A673 (cell line): ENCODE data around the gene SIGLEC9. TPM values are rescaled to one million over a fixed set of nuclear protein-coding genes. Genes with fewer than 3 reads are reported as not detected.

Source experiments
- BruUV-seq: library from RNA; stranded (reverse); fragments of 400-500 nt; replicated peaks from 2 replicates; lab custom pipeline; 2021; lab: Mats Ljungman, UMichigan
- CTCF ChIA-PET: fragments of 300-600 bp; sonication (Branson Sonifier 250); formaldehyde crosslinking; loops from one replicate; lab custom pipeline; 2022; ENCODE audit warnings: antibody characterized with exemption; lab: Charles Lee
- POLR2A ChIA-PET: fragments of 300-600 bp; sonication (Branson Sonifier 250); formaldehyde crosslinking; loops from one replicate; lab custom pipeline; 2022; ENCODE audit warnings: antibody characterized with exemption; ENCODE audit not compliant: low non-redundant PET; lab: Charles Lee
- DNase-seq: peaks from one replicate; pipeline ENCODE4 v3.0.0-alpha.2; 2015; ENCODE audit warnings: low spot score
- H3K27ac ChIP-seq: fragments of 200-600 bp; sonication (generic); 2 replicates; pipeline ENCODE4 v1.5.1; 2016; ENCODE audit warnings: mixed run types, low read depth, mild to moderate bottlenecking, mixed read lengths, antibody characterized with exemption, low read length; ENCODE audit not compliant: poor library complexity, severe bottlenecking
- H3K27me3 ChIP-seq: fragments of 200-600 bp; sonication (generic); replicated peaks from 2 replicates; pipeline ENCODE4 v1.6.1; 2017; ENCODE audit warnings: mixed run types, low read depth, mild to moderate bottlenecking, mixed read lengths, antibody characterized with exemption, low read length; ENCODE audit not compliant: insufficient read depth, poor library complexity
- H3K36me3 ChIP-seq: fragments of 200-600 bp; sonication (generic); 2 replicates; pipeline ENCODE4 v1.6.1; 2016; ENCODE audit warnings: mixed run types, mild to moderate bottlenecking, mixed read lengths, antibody characterized with exemption, low read length; ENCODE audit not compliant: insufficient read depth, poor library complexity, severe bottlenecking
- H3K4me1 ChIP-seq: fragments of 200-600 bp; sonication (generic); 2 replicates; pipeline ENCODE4 v1.6.1; 2017; ENCODE audit warnings: mixed run types, mild to moderate bottlenecking, mixed read lengths, antibody characterized with exemption, low read length; ENCODE audit not compliant: insufficient read depth, poor library complexity, severe bottlenecking
- H3K4me3 ChIP-seq: fragments of 200-600 bp; sonication (generic); 2 replicates; pipeline ENCODE4 v1.5.1; 2016; ENCODE audit warnings: low read depth, mixed run types, mild to moderate bottlenecking, mixed read lengths, low read length; ENCODE audit not compliant: poor library complexity, severe bottlenecking
- H3K9me3 ChIP-seq: fragments of 200-600 bp; sonication (generic); 2 replicates; pipeline ENCODE4 v1.6.1; 2016; ENCODE audit warnings: mixed run types, low read depth, mild to moderate bottlenecking, mixed read lengths, antibody characterized with exemption, low read length; ENCODE audit not compliant: poor library complexity, severe bottlenecking
- EZH2 ChIP-seq: fragments of 200-600 bp; sonication (generic); IDR thresholded peaks from 2 replicates; pipeline ENCODE4 v1.6.1; 2017; ENCODE audit warnings: borderline replicate concordance, low read depth, mild to moderate bottlenecking, mixed read lengths, antibody characterized with exemption, low read length; ENCODE audit not compliant: poor library complexity, severe bottlenecking
- intact Hi-C: fragments of 100-400 bp; cut with micrococcal nuclease; formaldehyde crosslinking; loops from one replicate; pipeline ENCODE4 v1.10.0; 2022; ENCODE audit not compliant: unreplicated experiment
- total RNA-seq: library from RNA; stranded (reverse); gene quantifications from 2 replicates; pipeline ENCODE4 v1.2.3, GENCODE V29; 2021
- TF ChIP-seq, protein P1 (sequence below): fragments of 300-800, 200-600 bp; sonication (generic); conservative IDR thresholded peaks from 2 replicates; pipeline ENCODE4 v1.5.1; 2017; ENCODE audit warnings: low read depth, mild to moderate bottlenecking, antibody characterized with exemption, low read length, moderate library complexity, mixed read lengths

The SIGLEC9 gene
- total RNA-seq, 1 experiment from 2014 or later, result not detected

DNA sequence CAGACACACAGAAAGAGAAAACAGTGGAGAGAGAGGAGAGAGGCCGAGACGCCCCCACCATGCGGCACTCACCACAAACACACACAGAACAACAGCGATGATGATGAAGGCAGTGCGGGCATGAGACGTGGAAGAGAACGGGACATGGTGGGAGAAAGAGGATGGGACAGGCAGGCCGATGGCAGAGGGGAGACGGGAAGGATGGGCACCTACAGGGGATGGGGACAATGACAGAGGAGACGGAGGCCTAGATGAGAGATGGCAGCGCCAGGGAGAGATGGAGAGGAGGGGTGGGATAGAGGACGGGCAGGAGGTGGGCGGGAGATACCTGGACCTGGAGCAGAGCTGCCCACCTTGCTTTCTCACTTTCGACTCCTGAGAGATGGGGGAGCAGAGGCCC lies 40.9 kb upstream of the SIGLEC9 start:
- Histone ChIP-seq H3K27me3 (peaks cover 16% of the 10 kb centered on the region), H3K27ac (no peak overlapping the region), H3K4me1 (no peaks in the 10 kb centered on the region), H3K36me3 (no peaks in the 10 kb centered on the region), H3K9me3 (no peaks in the 10 kb centered on the region), H3K4me3 (no peak overlapping the region)
- ChIA-PET POLR2A (no interaction called here), CTCF (no interaction called here)
- BruUV-seq, result no TSS peak
- TF ChIP-seq EZH2, result no peak
- TF ChIP-seq, protein P1, sequence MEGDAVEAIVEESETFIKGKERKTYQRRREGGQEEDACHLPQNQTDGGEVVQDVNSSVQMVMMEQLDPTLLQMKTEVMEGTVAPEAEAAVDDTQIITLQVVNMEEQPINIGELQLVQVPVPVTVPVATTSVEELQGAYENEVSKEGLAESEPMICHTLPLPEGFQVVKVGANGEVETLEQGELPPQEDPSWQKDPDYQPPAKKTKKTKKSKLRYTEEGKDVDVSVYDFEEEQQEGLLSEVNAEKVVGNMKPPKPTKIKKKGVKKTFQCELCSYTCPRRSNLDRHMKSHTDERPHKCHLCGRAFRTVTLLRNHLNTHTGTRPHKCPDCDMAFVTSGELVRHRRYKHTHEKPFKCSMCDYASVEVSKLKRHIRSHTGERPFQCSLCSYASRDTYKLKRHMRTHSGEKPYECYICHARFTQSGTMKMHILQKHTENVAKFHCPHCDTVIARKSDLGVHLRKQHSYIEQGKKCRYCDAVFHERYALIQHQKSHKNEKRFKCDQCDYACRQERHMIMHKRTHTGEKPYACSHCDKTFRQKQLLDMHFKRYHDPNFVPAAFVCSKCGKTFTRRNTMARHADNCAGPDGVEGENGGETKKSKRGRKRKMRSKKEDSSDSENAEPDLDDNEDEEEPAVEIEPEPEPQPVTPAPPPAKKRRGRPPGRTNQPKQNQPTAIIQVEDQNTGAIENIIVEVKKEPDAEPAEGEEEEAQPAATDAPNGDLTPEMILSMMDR, result no peak
- no peak for DNase-seq
- intact Hi-C loops, result no loop called here

DNA sequence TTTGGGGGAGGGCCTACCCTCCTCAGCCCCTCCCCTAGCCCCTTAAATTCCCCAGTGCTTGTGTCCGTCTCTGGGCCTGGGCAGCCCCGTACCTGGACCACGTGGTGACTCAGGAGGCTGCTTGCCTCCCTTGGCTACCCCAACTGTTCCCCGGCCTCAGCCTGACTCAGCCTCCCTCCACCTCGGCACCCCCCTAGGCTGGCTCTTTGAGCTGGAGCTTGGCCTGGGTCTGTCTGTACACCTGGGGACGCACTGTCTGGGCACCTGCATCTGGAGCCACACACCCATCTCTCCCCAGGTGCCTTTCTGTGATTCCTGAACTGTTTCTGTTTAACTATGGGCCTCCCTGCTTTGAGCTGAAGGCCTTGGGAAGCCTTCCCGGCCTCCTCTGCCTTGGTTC lies 40.2 kb upstream of the SIGLEC9 start:
- TF ChIP-seq, protein P1, result no peak
- TF ChIP-seq EZH2, result no peak
- Histone ChIP-seq H3K4me1 (no peaks in the 10 kb centered on the region), H3K4me3 (no peak overlapping the region), H3K27ac (no peak overlapping the region), H3K9me3 (no peaks in the 10 kb centered on the region), H3K27me3 (peaks cover 16% of the 10 kb centered on the region), H3K36me3 (no peaks in the 10 kb centered on the region)
- POLR2A ChIA-PET, result no interaction called here
- intact Hi-C loops, result no loop called here
- no TSS peak for BruUV-seq
- CTCF ChIA-PET, result no interaction called here
- DNase-seq, result no peak

DNA sequence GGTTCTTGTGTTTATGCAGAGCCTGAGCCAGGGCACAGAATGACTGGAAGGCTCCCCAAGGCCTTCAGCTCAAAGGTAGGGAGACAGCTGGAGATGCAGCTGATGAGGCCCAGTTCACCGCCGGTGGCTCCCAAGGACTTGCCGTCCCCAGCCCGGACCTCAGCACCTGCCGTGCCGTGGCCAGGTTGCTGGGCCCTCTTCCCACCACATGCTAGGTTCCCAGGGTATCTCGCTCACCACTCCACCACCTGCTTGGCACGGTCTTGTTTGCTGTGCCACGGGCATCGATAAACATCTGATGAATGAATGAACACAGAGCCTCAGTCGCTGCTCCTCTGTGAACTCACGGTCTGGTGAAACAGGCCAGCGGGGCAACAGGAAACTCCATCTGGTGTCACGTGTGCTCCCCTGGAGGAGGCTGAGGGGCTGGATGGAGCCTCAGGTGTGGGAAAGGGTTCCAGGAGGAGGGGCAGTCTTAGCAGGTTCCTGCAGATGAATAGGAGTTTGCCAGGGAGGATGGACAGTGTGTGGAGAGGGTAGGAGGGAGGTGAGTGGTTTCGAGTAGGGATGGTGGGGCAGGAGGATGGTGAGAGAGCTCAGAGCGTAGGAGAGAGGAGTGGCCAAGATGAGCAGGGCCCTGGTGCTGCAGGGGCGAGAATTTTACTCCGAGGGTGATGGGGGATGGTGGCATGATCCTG lies 38.4 kb upstream of the SIGLEC9 start:
- TF ChIP-seq EZH2, result no peak
- TF ChIP-seq, protein P1, result no peak
- H3K4me3 ChIP-seq, result no peak overlapping the region
- no peaks in the 10 kb centered on the region for H3K4me1 ChIP-seq
- DNase-seq, result no peak
- BruUV-seq, result no TSS peak
- H3K27me3 ChIP-seq, result peaks cover 13% of the 10 kb centered on the region
- no peaks in the 10 kb centered on the region for H3K36me3 ChIP-seq
- intact Hi-C loops, result no loop called here
- POLR2A ChIA-PET, result no interaction called here
- no peaks in the 10 kb centered on the region for H3K9me3 ChIP-seq
- H3K27ac ChIP-seq, result no peak overlapping the region
- CTCF ChIA-PET, result no interaction called here
